ENCODE results near the gene HLF. TPM values are rescaled to one million over a fixed set of nuclear protein-coding genes. Genes with fewer than 3 reads are reported as not detected.

Gene HLF
- total RNA-seq, 2 experiments from 2014 or later: 0.67 to 1.3 TPM

DNA sequence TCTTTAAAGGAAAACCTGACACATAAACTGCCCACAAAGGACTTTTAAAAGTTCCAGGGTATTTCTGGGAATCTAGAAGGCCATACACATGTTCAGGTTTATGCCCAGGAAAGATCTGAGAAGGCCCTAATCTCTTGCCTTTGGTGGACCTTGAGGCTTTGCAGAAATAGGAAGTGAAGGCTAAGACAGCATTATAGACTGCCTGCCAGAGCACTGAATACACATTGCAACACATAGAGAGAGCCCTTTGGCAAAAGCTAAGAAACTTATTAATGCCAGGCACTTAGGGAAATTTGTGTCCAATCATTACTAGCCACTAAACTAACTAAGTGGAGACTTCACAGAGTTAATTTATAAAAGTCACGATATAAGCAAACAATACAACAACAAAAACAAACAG is 86.5 kb downstream of the HLF start:
- Mint-ChIP-seq H3K4me1 (peaks cover 31% of the 10 kb centered on the region), H3K27me3 (peaks cover 9% of the 10 kb centered on the region), H3K36me3 (peaks cover 14% of the 10 kb centered on the region), H3K27ac (no peak overlapping the region), H3K9me3 (peaks cover 6% of the 10 kb centered on the region), H3K4me3 (no peak overlapping the region)
- ATAC-seq (ENCODE audit: low read depth) (no peak), DNase-seq (no peak)
- POLR2A ChIA-PET: no interaction called here

DNA sequence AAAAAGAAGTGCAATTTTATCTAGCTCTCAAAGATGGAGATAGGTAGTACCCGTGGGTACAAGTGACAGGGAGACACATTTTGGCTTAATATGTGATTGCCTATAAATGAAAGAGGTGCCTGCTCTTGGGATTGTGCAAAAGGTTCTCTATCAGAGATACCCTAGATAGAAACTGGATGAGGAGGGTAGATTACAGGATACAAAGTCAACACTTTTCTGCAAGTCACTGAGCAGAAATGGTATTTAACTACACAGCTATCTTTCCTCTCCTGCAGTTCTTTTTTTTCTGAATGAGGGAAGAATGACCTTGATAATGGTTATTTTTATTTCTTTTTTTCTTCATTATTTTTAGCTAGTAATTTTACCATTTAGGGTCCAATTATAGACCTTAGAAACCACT is 89.2 kb downstream of the HLF start:
- DNase-seq (no peak), ATAC-seq (ENCODE audit: low read depth) (no peak)
- Mint-ChIP-seq H3K9me3 (no peaks in the 10 kb centered on the region), H3K36me3 (no peaks in the 10 kb centered on the region), H3K4me3 (no peak overlapping the region), H3K27me3 (peaks cover 10% of the 10 kb centered on the region), H3K4me1 (peaks cover 19% of the 10 kb centered on the region), H3K27ac (no peak overlapping the region)
- POLR2A ChIA-PET: no interaction called here

GRCh38 chr17:55354941-55355340 is 90.2 kb downstream of the HLF start:
- H3K4me1 Mint-ChIP-seq: peaks cover 14% of the 10 kb centered on the region
- DNase-seq (no peak), ATAC-seq (ENCODE audit: low read depth) (no peak)
- POLR2A ChIA-PET: no interaction called here
- H3K27ac Mint-ChIP-seq: no peak overlapping the region
- no peak overlapping the region for H3K4me3 Mint-ChIP-seq
- no peaks in the 10 kb centered on the region for H3K36me3 Mint-ChIP-seq
- H3K27me3 Mint-ChIP-seq: peaks cover 12% of the 10 kb centered on the region
- H3K9me3 Mint-ChIP-seq: no peaks in the 10 kb centered on the region

GRCh38 chr17:55356434-55357328 is 91.9 kb downstream of the HLF start:
- Mint-ChIP-seq H3K9me3 (peaks cover 10% of the 10 kb centered on the region), H3K4me1 (peaks cover 4% of the 10 kb centered on the region), H3K4me3 (no peak overlapping the region), H3K36me3 (peaks cover 8% of the 10 kb centered on the region), H3K27ac (no peak overlapping the region), H3K27me3 (peaks cover 24% of the 10 kb centered on the region)
- peak; percentile 97 for ATAC-seq (ENCODE audit: low read depth)
- peak; percentile 55 for DNase-seq
- POLR2A ChIA-PET: interaction anchor here (1.0 kb wide), 1 partner anchor 64 kb away, joined by 4 read pairs; the partner anchor contains the start of gene MMD

GRCh38 chr17:55360971-55361370 is 96.2 kb downstream of the HLF start:
- POLR2A ChIA-PET: no interaction called here
- Mint-ChIP-seq H3K27ac (no peak overlapping the region), H3K4me3 (no peak overlapping the region), H3K27me3 (peaks cover 19% of the 10 kb centered on the region), H3K36me3 (peaks cover 8% of the 10 kb centered on the region), H3K9me3 (peaks cover 12% of the 10 kb centered on the region), H3K4me1 (peaks cover 4% of the 10 kb centered on the region)
- ATAC-seq (ENCODE audit: low read depth) (no peak), DNase-seq (no peak)

- ATAC-seq (ENCODE audit: low read depth) (no peak), DNase-seq (no peak)
- no peak overlapping the region for H3K4me3 Mint-ChIP-seq
- POLR2A ChIA-PET: no interaction called here
- peaks cover 8% of the 10 kb centered on the region for H3K36me3 Mint-ChIP-seq
- peaks cover 2% of the 10 kb centered on the region for H3K4me1 Mint-ChIP-seq
- peaks cover 24% of the 10 kb centered on the region for H3K27me3 Mint-ChIP-seq
- peaks cover 16% of the 10 kb centered on the region for H3K9me3 Mint-ChIP-seq
- H3K27ac Mint-ChIP-seq: no peak overlapping the region
Measured at GRCh38 chr17:55363033-55363432, 98.3 kb downstream of the HLF start.

- no peak for ATAC-seq (ENCODE audit: low read depth)
- no peak overlapping the region for H3K4me3 Mint-ChIP-seq
- POLR2A ChIA-PET: no interaction called here
- peaks cover 15% of the 10 kb centered on the region for H3K27me3 Mint-ChIP-seq
- DNase-seq: no peak
- H3K9me3 Mint-ChIP-seq: peaks cover 19% of the 10 kb centered on the region
- H3K36me3 Mint-ChIP-seq: peaks cover 5% of the 10 kb centered on the region
- H3K27ac Mint-ChIP-seq: no peak overlapping the region
- peaks cover 5% of the 10 kb centered on the region for H3K4me1 Mint-ChIP-seq
Measured at GRCh38 chr17:55366020-55366481, 101.3 kb downstream of the HLF start.

- no peak for DNase-seq
- Mint-ChIP-seq H3K9me3 (peaks cover 22% of the 10 kb centered on the region), H3K27ac (no peak overlapping the region), H3K4me3 (no peak overlapping the region), H3K27me3 (peaks cover 13% of the 10 kb centered on the region), H3K4me1 (peaks cover 5% of the 10 kb centered on the region), H3K36me3 (peaks cover 3% of the 10 kb centered on the region)
- no peak for ATAC-seq (ENCODE audit: low read depth)
- POLR2A ChIA-PET: no interaction called here
Measured at GRCh38 chr17:55368706-55369105, 103.9 kb downstream of the HLF start.

Other genes starting within 250 kb of the HLF start
- 10 to 100 TPM; 40.6 to 44.8 TPM for gene MMD, start 156.9 kb downstream of the HLF start, total RNA-seq
- gene SMIM36, start 246.5 kb downstream of the HLF start, total RNA-seq: not detected

All from activated naive CD8-positive, alpha-beta T cell treated with anti-CD3 and anti-CD28 coated beads, Interleukin-2, amount 10 ng/mL, durations not matched to agents 7 days and 5 days (primary cell).